GM21619 (cell line): ENCODE data around the gene TSR1.

Experiments
- ATAC-seq: cut with Tn5 transposase; IDR thresholded peaks from one replicate; pipeline ENCODE4 v1.9.1; 2021; ENCODE audit not compliant: unreplicated experiment

The TSR1 gene

DNA sequence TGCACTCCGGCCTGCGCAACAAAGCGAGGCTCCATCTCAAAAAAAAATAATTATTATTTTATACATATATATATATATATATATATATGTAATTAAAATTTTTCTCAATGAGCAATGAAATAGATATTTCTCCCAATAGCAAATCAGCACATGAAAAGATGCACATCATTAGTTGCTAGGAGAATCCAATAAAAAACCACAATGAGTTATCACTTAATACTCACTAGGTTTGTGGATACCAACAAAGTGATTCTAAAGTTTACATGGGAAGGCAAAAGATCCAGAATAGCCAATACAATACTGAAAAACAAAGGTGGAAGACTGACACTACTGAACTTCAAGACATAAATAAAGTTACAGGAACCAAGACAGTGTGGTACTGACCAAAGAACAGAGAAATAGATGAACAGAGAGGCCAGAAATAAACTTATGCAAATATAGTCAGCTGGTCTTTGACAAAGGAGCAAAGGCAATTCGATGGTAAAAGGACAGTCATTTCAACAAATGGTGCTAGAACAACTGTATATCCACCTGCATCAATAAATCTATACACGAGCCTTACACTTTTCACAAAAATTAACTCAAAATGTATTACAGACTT is 46.3 kb downstream of the TSR1 start:
- no peak for ATAC-seq

GRCh38 chr17:2283302-2283701 is 53.0 kb downstream of the TSR1 start:
- ATAC-seq: no peak

DNA sequence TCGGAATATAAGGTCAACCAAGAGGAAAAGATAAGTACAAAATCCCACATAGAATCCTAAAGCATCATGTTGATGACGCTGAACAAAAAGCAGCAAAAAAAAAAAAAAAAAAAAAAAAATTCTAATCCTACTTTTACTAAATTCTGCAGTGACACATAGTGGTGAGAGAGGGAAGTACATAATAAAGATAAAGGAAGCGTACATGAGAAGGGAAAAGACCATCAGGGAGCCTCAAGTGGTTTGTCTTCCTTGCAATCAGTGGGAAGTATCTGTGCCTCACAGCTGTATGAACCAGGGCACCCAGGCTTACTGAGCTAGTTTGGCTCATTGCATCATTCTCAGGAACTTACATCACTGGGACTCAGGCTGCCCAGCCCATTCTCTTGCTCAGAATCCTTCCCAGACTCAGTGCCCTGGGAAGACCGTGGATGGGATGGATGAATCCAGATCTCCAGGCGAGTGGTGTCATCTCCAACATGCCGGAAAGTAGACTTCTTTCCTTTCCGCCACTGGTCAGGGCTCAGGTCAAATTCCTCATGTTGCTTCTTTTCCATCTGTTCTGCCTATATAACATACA is 53.9 kb downstream of the TSR1 start:
- ATAC-seq: no peak

GRCh38 chr17:2279707-2280106 is 56.5 kb downstream of the TSR1 start:
- no peak for ATAC-seq

- ATAC-seq: no peak
Observed at GRCh38 chr17:2277429-2278170, 58.7 kb downstream of the TSR1 start.

GRCh38 chr17:2275722-2276121 is 60.5 kb downstream of the TSR1 start:
- no peak for ATAC-seq

DNA sequence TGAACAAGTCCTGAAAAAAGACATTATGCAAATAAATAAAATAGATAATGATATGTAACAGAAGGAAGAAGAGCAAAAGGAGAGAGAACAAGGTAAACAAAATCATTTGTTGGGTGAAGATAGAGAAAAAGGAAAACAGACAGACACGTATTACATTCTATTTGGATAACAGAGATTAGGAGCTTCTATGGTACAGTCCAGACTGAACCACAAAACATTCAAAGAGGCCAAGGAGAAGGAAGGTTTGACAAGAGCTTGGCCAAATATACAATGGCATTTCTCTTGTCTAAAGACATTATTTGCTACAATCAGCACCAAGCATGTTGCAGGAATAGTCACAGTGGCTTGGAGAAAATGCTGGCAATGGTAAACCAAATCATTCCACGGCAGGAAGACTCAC is 61.8 kb downstream of the TSR1 start:
- no peak for ATAC-seq
